Measurements from ENCODE around the gene C9orf50.

Gene C9orf50, protein sequence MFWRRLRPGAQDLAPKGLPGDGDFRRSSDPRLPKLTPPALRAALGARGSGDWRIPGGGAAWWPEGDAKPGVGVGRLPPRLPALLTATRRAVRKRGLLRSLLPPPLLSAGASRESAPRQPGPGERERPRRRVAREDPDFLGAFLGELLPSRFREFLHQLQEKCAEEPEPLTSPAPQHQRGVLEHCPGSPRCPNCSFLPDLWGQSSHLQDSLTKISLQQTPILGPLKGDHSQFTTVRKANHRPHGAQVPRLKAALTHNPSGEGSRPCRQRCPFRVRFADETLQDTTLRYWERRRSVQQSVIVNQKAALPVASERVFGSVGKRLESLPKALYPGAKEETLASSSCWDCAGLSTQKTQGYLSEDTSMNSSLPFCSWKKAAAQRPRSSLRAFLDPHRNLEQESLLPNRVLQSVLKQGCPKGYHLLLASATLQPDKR

DNA sequence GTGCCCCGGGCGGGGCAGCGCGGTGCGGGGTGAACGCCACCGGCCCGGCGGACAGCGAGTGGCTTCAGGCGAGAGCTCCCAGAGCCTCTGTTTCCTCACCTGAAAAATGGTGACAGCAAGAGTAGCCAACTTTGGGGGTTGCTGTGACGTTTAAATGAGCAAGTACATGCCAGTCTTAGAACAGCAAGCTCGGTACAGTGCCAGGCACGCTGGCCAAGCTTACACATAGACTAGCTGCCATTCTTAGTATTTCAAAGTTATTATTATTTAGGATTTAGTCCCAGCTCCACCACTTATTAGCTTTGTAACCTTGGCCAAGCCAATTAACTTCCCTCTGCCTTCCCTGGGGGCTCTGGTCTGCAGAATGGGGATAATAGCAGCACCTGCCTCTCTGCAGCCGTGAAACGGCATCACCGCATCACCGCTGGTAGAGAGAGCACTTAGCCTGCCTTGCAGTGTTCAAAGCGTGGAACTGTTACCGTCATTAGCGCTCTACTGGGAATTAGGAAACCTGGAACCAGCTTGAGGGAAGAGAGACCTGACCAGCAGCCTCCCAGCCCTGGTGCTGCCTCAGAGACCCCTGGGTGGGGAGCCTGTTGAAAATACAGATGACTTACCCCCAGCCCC is at the start of gene C9orf50:
TSS of gene C9orf50 (minus strand) at position 433 of the 627 bp plus-strand sequence. CDS start 527 bp downstream, outside the sequence.
- TF ChIP-seq, protein P1, sequence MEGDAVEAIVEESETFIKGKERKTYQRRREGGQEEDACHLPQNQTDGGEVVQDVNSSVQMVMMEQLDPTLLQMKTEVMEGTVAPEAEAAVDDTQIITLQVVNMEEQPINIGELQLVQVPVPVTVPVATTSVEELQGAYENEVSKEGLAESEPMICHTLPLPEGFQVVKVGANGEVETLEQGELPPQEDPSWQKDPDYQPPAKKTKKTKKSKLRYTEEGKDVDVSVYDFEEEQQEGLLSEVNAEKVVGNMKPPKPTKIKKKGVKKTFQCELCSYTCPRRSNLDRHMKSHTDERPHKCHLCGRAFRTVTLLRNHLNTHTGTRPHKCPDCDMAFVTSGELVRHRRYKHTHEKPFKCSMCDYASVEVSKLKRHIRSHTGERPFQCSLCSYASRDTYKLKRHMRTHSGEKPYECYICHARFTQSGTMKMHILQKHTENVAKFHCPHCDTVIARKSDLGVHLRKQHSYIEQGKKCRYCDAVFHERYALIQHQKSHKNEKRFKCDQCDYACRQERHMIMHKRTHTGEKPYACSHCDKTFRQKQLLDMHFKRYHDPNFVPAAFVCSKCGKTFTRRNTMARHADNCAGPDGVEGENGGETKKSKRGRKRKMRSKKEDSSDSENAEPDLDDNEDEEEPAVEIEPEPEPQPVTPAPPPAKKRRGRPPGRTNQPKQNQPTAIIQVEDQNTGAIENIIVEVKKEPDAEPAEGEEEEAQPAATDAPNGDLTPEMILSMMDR (IDR thresholded peaks at IDR 0.05): no peak
- TF ChIP-seq ZFX (IDR thresholded peaks at IDR 0.05; ENCODE audit: borderline replicate concordance): no peak
- H3K27ac ChIP-seq: no peak within 1 kb of the TSS

DNA sequence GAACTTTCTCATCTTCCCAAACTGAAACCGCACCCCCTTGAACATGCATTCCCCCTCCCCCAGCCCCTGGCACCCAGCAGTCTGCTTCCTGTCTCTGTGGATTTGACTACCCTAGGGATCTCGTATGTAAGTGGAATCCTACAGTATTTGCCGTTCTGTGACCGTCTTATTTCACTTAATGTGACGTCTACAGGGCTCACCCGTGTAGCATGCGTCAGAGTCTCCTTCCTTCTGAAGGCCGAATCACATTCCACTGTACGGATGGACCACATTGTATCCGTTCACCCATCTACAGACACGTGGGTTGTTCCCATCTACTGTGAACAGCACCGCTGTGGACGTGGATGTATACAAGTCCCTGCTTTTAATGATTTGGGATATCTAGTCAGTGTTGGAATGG is 49.0 kb upstream of the C9orf50 start:
- no peak for TF ChIP-seq ZFX (IDR thresholded peaks at IDR 0.05; ENCODE audit: borderline replicate concordance)
- TF ChIP-seq, protein P1 (IDR thresholded peaks at IDR 0.05): no peak

DNA sequence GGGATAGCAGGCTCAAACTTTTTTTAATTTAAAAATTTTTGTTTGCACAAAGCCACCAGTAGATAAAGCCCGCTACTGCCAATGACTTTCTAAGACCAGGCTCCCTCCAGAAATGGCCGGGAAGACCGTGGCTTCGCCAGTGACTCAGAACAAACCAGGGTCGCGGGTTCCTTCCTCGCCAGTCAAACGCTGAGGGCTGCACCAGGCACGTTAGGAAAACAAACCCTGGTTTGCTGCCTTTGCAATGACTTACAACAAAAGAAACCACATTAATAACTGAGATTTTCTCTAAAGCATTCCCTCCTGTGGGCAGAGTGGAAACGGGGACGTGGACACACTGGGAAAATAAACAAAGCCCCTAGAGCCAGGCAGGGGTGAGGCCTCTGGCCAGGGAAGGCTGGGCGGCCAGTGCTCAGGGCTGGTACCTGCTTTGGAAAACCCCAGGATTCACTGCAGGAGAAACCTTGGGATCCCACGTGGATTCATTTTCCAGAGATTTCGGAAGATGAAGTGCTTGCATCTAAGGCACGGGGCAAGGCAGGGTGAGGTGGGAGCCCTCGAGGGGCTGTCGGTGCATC is 48.3 kb upstream of the C9orf50 start:
- H3K27ac ChIP-seq: no peak overlapping the region
- no peak for TF ChIP-seq ZFX (IDR thresholded peaks at IDR 0.05; ENCODE audit: borderline replicate concordance)
- TF ChIP-seq, protein P1 (IDR thresholded peaks at IDR 0.05): no peak

More for the DNA sequence above, 49.0 kb upstream of the C9orf50 start:
- no peak overlapping the region for H3K27ac ChIP-seq

DNA sequence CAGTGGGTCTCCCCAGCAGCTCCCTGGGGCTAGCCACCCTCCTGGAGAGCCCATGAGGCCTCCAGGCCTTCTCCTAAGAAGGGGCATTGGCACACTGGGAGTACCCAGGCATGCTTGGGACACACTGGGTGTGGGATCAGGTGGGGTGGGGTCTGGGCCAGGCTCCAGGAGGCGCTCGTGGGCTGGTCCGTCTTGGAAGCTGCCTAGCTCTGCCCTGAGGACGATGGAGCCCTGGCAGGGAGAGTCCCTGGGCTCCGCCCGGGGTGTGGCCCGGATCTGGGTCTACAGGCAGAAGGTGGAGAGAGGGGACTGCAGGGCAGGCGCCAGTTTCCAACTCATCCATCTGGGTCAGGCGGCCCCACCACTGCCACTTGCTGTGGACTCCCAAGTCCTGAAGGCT is 46.9 kb upstream of the C9orf50 start:
- TF ChIP-seq, protein P1 (IDR thresholded peaks at IDR 0.05): no peak
- no peak for TF ChIP-seq ZFX (IDR thresholded peaks at IDR 0.05; ENCODE audit: borderline replicate concordance)

DNA sequence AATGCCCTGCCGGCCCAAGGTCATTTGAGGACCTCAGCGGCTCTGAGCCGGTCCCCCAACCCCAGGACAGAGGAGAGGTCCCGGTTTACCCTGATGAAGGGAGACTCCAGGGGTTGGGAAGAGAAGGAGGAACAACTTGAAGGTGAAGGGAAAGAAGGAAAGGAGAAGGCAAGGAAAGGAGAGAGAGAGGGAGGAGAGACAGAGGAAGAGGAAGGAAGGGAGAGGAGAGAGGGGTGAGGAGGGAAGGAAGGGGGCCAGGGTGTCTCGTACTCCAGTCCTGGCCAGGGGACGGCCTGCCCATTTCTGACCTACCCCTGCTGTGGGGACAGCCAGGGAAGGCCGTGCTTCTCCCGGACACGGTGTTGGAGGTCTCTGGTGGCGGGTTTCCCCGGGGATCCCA is 46.5 kb upstream of the C9orf50 start:
- no peak overlapping the region for H3K27ac ChIP-seq
- TF ChIP-seq, protein P1 (IDR thresholded peaks at IDR 0.05): no peak
- TF ChIP-seq ZFX (IDR thresholded peaks at IDR 0.05; ENCODE audit: borderline replicate concordance): no peak

More for the DNA sequence above, 46.9 kb upstream of the C9orf50 start:
- no peak overlapping the region for H3K27ac ChIP-seq

DNA sequence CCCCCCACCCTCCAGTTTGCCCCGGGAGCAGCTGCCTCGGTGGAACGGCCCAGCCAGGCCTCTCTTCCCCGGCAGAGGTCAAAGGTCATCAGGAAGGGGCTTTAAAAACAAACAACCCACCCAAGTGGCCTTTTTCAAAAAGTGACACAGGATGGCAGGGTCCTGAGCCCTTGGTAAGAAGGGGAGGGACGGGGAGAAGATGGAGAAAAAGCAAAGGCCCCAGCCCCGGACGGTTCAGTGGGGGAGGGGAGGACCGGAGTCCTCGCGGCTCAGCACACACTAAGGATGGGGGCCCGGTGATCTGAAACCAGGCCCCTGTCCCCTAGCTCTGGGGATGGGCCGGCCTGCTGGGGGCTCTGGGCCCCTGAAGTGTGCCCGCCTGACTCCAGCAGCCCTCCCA is 45.7 kb upstream of the C9orf50 start:
- TF ChIP-seq, protein P1 (IDR thresholded peaks at IDR 0.05): no peak
- TF ChIP-seq ZFX (IDR thresholded peaks at IDR 0.05; ENCODE audit: borderline replicate concordance): no peak
- no peak overlapping the region for H3K27ac ChIP-seq

All from 22Rv1 (cell line).